RKO (cell line): Measurements from ENCODE around the gene MAPK12.

ENCODE experiments used
- DNase-seq: peaks from one replicate; pipeline ENCODE4 v3.0.0-alpha.2; 2016; ENCODE audit warnings: low spot score

Gene MAPK12

GRCh38 chr22:50299785-50300619 is 38.5 kb upstream of the MAPK12 start:
- no peak for DNase-seq

- no peak for DNase-seq
Measured at GRCh38 chr22:50298937-50299784, 37.7 kb upstream of the MAPK12 start.

GRCh38 chr22:50298266-50298637 is 36.8 kb upstream of the MAPK12 start:
- DNase-seq = no peak

- no peak for DNase-seq
Measured at GRCh38 chr22:50297510-50298265, 36.2 kb upstream of the MAPK12 start.

GRCh38 chr22:50296658-50297490 is 35.4 kb upstream of the MAPK12 start:
- no peak for DNase-seq

- no peak for DNase-seq
Measured at GRCh38 chr22:50294319-50294656, 32.8 kb upstream of the MAPK12 start.

GRCh38 chr22:50293441-50294318 is 32.2 kb upstream of the MAPK12 start:
- DNase-seq = no peak

- no peak for DNase-seq
Measured at GRCh38 chr22:50292643-50293440, 31.4 kb upstream of the MAPK12 start.

GRCh38 chr22:50289942-50290630 is 28.6 kb upstream of the MAPK12 start:
- DNase-seq = no peak

GRCh38 chr22:50289151-50289941 is 27.9 kb upstream of the MAPK12 start:
- DNase-seq = no peak

GRCh38 chr22:50287731-50288130 is 26.2 kb upstream of the MAPK12 start:
- no peak for DNase-seq

GRCh38 chr22:50286701-50287318 is 25.3 kb upstream of the MAPK12 start:
- no peak for DNase-seq

GRCh38 chr22:50286275-50286674 is 24.8 kb upstream of the MAPK12 start:
- no peak for DNase-seq

- DNase-seq = no peak
Measured at GRCh38 chr22:50285568-50286229, 24.2 kb upstream of the MAPK12 start.

GRCh38 chr22:50284479-50284878 is 23.0 kb upstream of the MAPK12 start:
- DNase-seq = no peak

GRCh38 chr22:50283821-50284220 is 22.3 kb upstream of the MAPK12 start:
- no peak for DNase-seq
